ENCODE results near the gene ITLN2.

Gene ITLN2

GRCh38 chr1:160949881-160950280 lies 4.7 kb downstream of the ITLN2 start:
- TF ChIP-seq POLR2AphosphoS5 (IDR thresholded peaks at IDR 0.05; ENCODE audit: low read depth, low read length) = no peak
- TF ChIP-seq TAF1 (IDR thresholded peaks at IDR 0.05; ENCODE audit: borderline replicate concordance, insufficient read depth, low read length) = no peak
- TF ChIP-seq FOXP2 (optimal IDR thresholded peaks at IDR 0.05; ENCODE audit: borderline replicate concordance, extremely low read depth, extremely low read length, insufficient read depth) = no peak
- TF ChIP-seq SIN3A (IDR thresholded peaks at IDR 0.05; ENCODE audit: borderline replicate concordance, insufficient read depth, low read length) = no peak
- no peak for TF ChIP-seq REST (IDR thresholded peaks at IDR 0.05; ENCODE audit: insufficient read depth in 1 of 2, low read depth in 2 of 2, low read length in 2 of 2)

- TF ChIP-seq FOXP2 (optimal IDR thresholded peaks at IDR 0.05; ENCODE audit: borderline replicate concordance, extremely low read depth, extremely low read length, insufficient read depth) (no peak), POLR2AphosphoS5 (IDR thresholded peaks at IDR 0.05; ENCODE audit: low read depth, low read length) (no peak), REST (IDR thresholded peaks at IDR 0.05; ENCODE audit: insufficient read depth in 1 of 2, low read depth in 2 of 2, low read length in 2 of 2) (no peak), TAF1 (IDR thresholded peaks at IDR 0.05; ENCODE audit: borderline replicate concordance, insufficient read depth, low read length) (no peak), SIN3A (IDR thresholded peaks at IDR 0.05; ENCODE audit: borderline replicate concordance, insufficient read depth, low read length) (no peak)
Measured at GRCh38 chr1:160945079-160945478, 9.5 kb downstream of the ITLN2 start.

- TF ChIP-seq SIN3A (IDR thresholded peaks at IDR 0.05; ENCODE audit: borderline replicate concordance, insufficient read depth, low read length) (no peak), REST (IDR thresholded peaks at IDR 0.05; ENCODE audit: insufficient read depth in 1 of 2, low read depth in 2 of 2, low read length in 2 of 2) (no peak), TAF1 (IDR thresholded peaks at IDR 0.05; ENCODE audit: borderline replicate concordance, insufficient read depth, low read length) (no peak), FOXP2 (optimal IDR thresholded peaks at IDR 0.05; ENCODE audit: borderline replicate concordance, extremely low read depth, extremely low read length, insufficient read depth) (no peak), POLR2AphosphoS5 (IDR thresholded peaks at IDR 0.05; ENCODE audit: low read depth, low read length) (no peak)
Measured at GRCh38 chr1:160942926-160943325, 11.7 kb downstream of the ITLN2 start.

GRCh38 chr1:160935527-160936258 lies 18.9 kb downstream of the ITLN2 start:
- TF ChIP-seq REST (IDR thresholded peaks at IDR 0.05; ENCODE audit: insufficient read depth in 1 of 2, low read depth in 2 of 2, low read length in 2 of 2) (no peak), FOXP2 (optimal IDR thresholded peaks at IDR 0.05; ENCODE audit: borderline replicate concordance, extremely low read depth, extremely low read length, insufficient read depth) (no peak), SIN3A (IDR thresholded peaks at IDR 0.05; ENCODE audit: borderline replicate concordance, insufficient read depth, low read length) (no peak), TAF1 (IDR thresholded peaks at IDR 0.05; ENCODE audit: borderline replicate concordance, insufficient read depth, low read length) (no peak), POLR2AphosphoS5 (IDR thresholded peaks at IDR 0.05; ENCODE audit: low read depth, low read length) (no peak)
